GM12878 (cell line): Measurements from ENCODE around the gene RBMS3. TPM values are rescaled to one million over a fixed set of nuclear protein-coding genes. Genes with fewer than 3 reads are reported as not detected.

ENCODE experiments used
- ZNF207 ChIP-seq: fragments of 450-650 bp; IDR thresholded peaks from 2 replicates; pipeline ENCODE4 v1.6.1; 2014; ENCODE audit warnings: antibody characterized with exemption, mild to moderate bottlenecking, borderline replicate concordance
- ZNF687 ChIP-seq: fragments of 450-650 bp; IDR thresholded peaks from 2 replicates; pipeline ENCODE4 v1.6.1; 2017; ENCODE audit warnings: mild to moderate bottlenecking, moderate library complexity
- polyA plus RNA-seq, 11 experiments: library from polyadenylated mRNA; depleted of rRNA in 4 of 11; unstranded in 6 of 11; stranded (reverse) in 5 of 11; fragments of >200 nt; fragmentation: Nextera tagmentation in 4 of 11; fragmentation: Illumina TruSeq in 1 of 11; extraction: Ambion mirVana in 4 of 11; extraction: Trizol in 1 of 11; gene quantifications; 1 replicate in 1 of 11; 2 replicates in 10 of 11; pipeline versions ENCODE4 v1.2.1 to v1.2.3, GENCODE V29; 2011 to 2016; ENCODE audit warnings: inconsistent platforms in 2 of 11, missing spikeins in 2 of 11, low read depth in 1 of 11
- total RNA-seq, 4 experiments: library from RNA; depleted of rRNA in 3 of 4; stranded (reverse); fragments of >200 nt in 3 of 4; fragmentation: Illumina TruSeq in 1 of 4; extraction: Trizol in 1 of 4; gene quantifications; 2 replicates each; pipeline versions ENCODE4 v1.2.1 to v1.2.3, GENCODE V29; 2013 to 2021
- TF ChIP-seq, protein P1 (sequence below): fragments of 450-650 bp; IDR thresholded peaks from 2 replicates; pipeline ENCODE4 v1.6.1; 2016; ENCODE audit warnings: mild to moderate bottlenecking, moderate library complexity, borderline replicate concordance

The RBMS3 gene
- total and polyA plus RNA-seq, 10 of the 15 experiments (the other 5 are each of a cell fraction or from before 2014, with no cell fraction given) = 0.79 to 4.7 (median 3.1) TPM

- TF ChIP-seq ZNF687 (no peak), ZNF207 (no peak)
- TF ChIP-seq, protein P1, sequence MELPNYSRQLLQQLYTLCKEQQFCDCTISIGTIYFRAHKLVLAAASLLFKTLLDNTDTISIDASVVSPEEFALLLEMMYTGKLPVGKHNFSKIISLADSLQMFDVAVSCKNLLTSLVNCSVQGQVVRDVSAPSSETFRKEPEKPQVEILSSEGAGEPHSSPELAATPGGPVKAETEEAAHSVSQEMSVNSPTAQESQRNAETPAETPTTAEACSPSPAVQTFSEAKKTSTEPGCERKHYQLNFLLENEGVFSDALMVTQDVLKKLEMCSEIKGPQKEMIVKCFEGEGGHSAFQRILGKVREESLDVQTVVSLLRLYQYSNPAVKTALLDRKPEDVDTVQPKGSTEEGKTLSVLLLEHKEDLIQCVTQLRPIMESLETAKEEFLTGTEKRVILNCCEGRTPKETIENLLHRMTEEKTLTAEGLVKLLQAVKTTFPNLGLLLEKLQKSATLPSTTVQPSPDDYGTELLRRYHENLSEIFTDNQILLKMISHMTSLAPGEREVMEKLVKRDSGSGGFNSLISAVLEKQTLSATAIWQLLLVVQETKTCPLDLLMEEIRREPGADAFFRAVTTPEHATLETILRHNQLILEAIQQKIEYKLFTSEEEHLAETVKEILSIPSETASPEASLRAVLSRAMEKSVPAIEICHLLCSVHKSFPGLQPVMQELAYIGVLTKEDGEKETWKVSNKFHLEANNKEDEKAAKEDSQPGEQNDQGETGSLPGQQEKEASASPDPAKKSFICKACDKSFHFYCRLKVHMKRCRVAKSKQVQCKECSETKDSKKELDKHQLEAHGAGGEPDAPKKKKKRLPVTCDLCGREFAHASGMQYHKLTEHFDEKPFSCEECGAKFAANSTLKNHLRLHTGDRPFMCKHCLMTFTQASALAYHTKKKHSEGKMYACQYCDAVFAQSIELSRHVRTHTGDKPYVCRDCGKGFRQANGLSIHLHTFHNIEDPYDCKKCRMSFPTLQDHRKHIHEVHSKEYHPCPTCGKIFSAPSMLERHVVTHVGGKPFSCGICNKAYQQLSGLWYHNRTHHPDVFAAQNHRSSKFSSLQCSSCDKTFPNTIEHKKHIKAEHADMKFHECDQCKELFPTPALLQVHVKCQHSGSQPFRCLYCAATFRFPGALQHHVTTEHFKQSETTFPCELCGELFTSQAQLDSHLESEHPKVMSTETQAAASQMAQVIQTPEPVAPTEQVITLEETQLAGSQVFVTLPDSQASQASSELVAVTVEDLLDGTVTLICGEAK = no peak
Measured at GRCh38 chr3:29690686-29691353, 409.9 kb downstream of the RBMS3 start (continued).
